GM04503 (cell line): Measurements from ENCODE around the gene NIF3L1.

ENCODE experiments used
- DNase-seq: peaks from one replicate; pipeline ENCODE4 v3.0.0-alpha.2; 2012; ENCODE audit warnings: low read depth

NIF3L1 gene, protein sequence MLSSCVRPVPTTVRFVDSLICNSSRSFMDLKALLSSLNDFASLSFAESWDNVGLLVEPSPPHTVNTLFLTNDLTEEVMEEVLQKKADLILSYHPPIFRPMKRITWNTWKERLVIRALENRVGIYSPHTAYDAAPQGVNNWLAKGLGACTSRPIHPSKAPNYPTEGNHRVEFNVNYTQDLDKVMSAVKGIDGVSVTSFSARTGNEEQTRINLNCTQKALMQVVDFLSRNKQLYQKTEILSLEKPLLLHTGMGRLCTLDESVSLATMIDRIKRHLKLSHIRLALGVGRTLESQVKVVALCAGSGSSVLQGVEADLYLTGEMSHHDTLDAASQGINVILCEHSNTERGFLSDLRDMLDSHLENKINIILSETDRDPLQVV

DNA sequence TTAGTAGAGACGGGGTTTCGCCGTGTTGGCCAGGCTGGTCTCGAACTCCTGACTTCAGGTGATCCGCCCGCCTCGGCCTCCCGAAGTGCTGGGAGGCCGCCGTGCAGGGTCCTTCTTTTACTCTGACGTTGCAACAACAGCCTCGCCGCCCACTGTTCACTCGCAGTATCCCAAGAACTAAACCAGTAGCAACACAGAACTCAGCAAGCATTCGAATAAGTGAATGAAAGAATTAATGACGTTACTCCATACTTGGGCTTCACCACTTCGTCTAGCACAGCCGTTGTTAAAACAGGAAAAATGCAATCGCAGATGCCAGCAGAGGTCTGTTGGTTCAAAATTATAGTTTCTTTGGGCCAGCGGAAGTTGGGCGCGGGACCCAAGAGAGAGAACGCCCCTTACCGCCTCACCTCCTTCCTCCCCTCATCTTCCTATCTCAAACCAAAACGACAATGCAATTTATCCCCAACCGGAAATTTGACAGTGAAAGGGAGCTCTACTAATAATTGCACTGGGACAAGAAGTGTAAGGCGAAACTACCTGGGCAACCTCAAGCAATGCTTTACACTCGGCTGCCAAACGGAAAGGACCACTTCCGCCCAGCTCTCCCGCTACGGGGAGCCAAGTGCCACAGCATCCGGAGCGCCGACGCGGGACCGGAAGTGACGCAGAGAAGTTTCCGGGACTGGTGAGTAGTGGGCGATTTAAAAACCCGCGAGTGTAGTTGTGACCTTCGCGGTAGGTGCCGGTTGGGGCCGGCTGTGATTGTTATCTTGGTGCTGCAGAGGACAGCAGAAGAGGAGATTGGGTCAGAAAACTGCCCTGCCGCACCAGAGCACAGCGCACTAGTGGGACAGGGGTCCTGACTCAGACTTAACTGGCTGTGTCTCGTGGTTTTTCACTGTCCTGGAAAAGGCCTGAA, at the start of gene NIF3L1, which contains the start of gene PPIL3:
Gene NIF3L1, plus strand, starts transcription at position 668 of the 922 bp plus-strand sequence. CDS start 2,573 bp downstream, outside the sequence.
Gene PPIL3, minus strand, starts transcription at position 374 of the 922 bp plus-strand sequence. CDS start 1,462 bp downstream, outside the sequence.
- DNase-seq, result peak; percentile 85

DNA sequence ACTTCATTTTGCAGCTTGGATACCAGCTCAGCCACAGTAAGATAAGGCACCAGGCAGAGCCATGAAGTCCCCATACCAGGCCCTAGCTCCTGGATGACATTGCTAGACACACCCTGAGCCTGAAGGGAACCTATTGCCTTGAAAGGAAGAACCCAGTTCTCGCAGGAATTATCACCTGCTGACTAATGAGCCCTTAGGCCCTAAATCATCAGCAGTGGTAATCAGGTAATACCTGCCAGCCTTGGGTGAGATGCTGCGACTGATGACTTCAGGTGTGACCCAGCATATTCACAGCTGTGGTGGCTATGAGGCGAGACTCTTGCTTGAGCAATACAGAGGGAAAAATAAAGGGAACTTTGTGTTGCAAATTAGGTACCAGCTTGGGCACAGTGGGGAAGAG, 49.7 kb upstream of the NIF3L1 start:
- DNase-seq, result no peak

- DNase-seq, result no peak
Measured at GRCh38 chr2:200843993-200844948, 44.9 kb upstream of the NIF3L1 start.

DNA sequence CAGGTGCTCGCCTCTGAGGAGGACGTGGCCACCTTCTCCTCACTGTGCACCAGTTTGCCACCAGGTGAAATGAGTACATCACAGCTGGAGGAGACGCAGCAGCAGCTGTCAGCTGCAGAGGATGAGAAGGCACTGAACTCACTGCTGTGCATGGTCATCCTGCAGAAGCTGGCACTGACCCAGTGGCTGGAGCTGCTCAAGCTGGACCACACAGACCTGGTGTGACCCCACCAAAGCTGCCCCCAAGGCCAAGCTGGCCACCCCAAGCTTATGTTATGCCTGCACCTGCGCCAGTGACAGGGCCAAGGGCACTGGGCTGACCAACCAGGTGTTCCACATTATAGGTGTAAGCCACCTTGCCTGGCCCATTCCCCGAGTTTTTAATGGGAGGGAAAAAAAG, 44.0 kb upstream of the NIF3L1 start:
- DNase-seq, result no peak

DNA sequence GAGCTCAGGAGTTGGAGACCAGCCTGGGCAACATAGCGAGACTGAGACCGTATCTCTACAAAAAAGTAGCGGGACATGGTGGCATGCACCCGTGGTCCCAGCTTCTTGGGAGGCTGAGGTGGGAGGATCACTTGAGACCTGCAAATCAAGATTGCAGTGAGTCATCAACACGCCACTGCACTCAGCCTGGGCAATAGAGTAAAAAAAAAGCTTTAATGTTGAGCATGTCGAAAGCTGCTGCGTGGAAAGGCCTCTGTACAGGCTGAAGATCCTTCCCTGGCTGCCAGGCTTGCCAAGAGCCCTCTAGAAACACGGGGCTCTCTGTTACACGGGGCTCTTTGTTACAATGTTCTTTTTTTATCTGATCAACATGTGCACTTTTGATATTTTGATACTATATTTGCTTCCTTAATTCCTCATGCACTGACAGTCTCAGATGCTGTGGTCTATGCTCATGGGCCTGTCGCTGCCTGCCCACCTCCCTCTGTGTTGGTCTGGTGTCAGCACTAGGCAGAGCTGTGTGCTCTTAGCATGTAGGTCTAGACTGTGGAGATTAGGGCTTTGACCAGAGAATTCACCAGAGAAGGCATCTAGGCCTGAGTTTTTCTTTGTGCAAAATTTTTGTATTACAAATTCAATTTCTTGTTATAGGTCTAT, 43.4 kb upstream of the NIF3L1 start:
- DNase-seq, result no peak

DNA sequence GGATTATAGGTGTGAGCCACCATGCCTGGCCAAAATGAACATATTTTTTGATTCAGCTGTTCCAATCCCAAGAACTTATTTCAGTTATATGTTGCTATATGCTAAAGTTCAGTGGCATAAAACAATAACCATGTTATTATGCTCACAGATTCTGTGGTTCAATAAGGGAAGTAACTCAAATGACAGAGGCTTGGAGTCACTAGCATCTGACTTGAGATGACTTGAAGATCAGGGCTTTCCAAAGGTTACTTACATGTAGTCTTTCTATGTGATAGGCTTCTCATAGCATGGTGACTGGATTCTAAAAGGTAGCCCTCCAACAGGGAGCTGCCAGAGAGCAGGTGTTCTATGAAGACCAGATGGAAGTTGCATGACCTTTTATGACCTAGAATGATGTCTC, 41.9 kb upstream of the NIF3L1 start:
- no peak for DNase-seq

GRCh38 chr2:200847939-200848338, 41.2 kb upstream of the NIF3L1 start:
- DNase-seq, result no peak

GRCh38 chr2:200850512-200851256, 38.5 kb upstream of the NIF3L1 start:
- DNase-seq, result no peak

DNA sequence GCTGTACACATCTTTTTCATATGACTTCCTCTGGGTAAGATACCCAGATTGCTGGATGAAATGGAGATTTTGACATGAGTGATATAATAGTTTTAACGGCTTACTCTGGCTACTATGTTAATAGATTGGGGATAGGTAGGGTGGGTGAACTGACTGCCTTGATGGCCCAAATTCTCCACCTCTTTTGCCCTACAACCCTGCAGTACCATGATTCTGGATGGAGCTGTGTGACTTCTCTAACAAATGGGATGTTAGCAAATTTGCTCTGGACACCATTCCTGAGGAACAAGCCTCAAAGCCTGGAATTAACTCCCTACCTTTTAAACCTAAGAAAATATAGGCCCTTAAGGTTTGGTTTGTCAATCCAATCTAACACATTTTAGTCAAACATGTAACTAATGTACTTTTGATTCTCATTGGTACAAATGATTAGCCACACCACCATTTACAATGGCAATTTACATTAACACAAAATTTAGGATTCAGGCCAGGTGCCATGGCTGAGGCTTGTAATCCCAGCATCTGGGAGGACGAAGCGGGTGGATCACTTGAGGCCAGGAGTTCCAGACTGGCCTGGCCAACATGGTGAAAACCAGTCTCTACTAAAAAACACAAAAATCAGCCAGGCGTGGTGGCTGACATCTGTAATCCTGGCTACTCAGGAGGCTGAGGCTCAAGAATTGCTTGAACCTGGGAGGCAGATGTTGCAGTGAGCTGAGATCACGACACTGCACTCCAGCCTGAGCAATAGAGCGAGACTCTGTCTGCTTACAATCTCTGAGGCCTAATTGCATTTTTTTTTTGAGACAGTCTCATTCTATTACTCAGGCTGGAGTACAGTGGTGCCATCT, 37.5 kb upstream of the NIF3L1 start:
- no peak for DNase-seq

- no peak for DNase-seq
Measured at GRCh38 chr2:200852605-200853004, 36.6 kb upstream of the NIF3L1 start.

- no peak for DNase-seq
Measured at GRCh38 chr2:200856806-200857205, 32.4 kb upstream of the NIF3L1 start.

- DNase-seq, result peak; percentile 19
Measured at GRCh38 chr2:200860092-200860795, 28.9 kb upstream of the NIF3L1 start.

- no peak for DNase-seq
Measured at GRCh38 chr2:200861617-200862155, 27.5 kb upstream of the NIF3L1 start.

GRCh38 chr2:200862532-200863000, 26.6 kb upstream of the NIF3L1 start:
- DNase-seq, result peak; percentile 22

- DNase-seq, result no peak
Measured at GRCh38 chr2:200863782-200864175, 25.4 kb upstream of the NIF3L1 start.

- DNase-seq, result no peak
Measured at GRCh38 chr2:200864176-200865034, 24.8 kb upstream of the NIF3L1 start, which contains the start of gene CLK1. CLK1 (minus strand) TSS chr2:200864658; CDS start chr2:200861862, 2,796 bp downstream.

DNA sequence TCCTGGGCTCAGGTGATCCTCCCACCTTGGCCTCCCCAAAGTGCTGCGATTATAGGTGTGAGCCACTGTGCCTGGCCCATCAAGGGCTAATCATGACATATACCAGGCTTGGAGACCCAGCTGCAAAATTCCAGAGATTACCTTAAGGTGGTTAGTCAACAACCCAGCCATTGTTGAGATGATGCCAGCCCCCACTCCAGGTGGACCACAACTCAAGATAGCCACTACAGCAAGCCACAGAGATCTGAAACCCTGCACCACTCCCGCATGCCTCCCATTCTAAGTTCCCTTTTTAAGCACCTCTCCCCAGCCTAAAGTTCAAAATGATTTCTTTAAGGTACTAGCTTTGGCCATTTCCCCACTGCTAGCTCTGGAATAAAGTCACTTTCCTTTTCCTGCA, 20.2 kb upstream of the NIF3L1 start:
- no peak for DNase-seq
